Uterus (tissue), 2 donors: ENCODE results near the gene CALU.

Experiments
- POLR2A ChIP-seq, 2 donors: fragments of 450-650 bp; IDR thresholded peaks; one replicate each; pipeline ENCODE4 v1.6.1; 2016; ENCODE audit warnings: antibody characterized with exemption in 2 of 2, mild to moderate bottlenecking in 1 of 2, moderate library complexity in 1 of 2
- TF ChIP-seq, protein P1 (sequence below), 4 experiments: fragments of 200-600 bp in 2 of 4; fragments of 450-650 bp in 2 of 4; sonication (generic) in 2 of 4; IDR thresholded peaks; one replicate each; pipeline ENCODE4 v1.5.1; 2016 to 2019; ENCODE audit warnings: antibody characterized with exemption in 4 of 4, mild to moderate bottlenecking in 2 of 4, moderate library complexity in 1 of 4

- TF ChIP-seq POLR2A (IDR thresholded peaks at IDR 0.05) = no peak
- TF ChIP-seq, protein P1, sequence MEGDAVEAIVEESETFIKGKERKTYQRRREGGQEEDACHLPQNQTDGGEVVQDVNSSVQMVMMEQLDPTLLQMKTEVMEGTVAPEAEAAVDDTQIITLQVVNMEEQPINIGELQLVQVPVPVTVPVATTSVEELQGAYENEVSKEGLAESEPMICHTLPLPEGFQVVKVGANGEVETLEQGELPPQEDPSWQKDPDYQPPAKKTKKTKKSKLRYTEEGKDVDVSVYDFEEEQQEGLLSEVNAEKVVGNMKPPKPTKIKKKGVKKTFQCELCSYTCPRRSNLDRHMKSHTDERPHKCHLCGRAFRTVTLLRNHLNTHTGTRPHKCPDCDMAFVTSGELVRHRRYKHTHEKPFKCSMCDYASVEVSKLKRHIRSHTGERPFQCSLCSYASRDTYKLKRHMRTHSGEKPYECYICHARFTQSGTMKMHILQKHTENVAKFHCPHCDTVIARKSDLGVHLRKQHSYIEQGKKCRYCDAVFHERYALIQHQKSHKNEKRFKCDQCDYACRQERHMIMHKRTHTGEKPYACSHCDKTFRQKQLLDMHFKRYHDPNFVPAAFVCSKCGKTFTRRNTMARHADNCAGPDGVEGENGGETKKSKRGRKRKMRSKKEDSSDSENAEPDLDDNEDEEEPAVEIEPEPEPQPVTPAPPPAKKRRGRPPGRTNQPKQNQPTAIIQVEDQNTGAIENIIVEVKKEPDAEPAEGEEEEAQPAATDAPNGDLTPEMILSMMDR (IDR thresholded peaks at IDR 0.05) = no peak
Observed at GRCh38 chr7:128692623-128693270, 46.4 kb upstream of the CALU start.
